ENCODE data around the gene PKDCC. TPM values are rescaled to one million over a fixed set of nuclear protein-coding genes. Genes with fewer than 3 reads are reported as not detected.

PKDCC gene
- total RNA-seq, 2 donors from 2014 or later, result 85.3 to 105 TPM

GRCh38 chr2:42053791-42054701, 6.2 kb downstream of the PKDCC start:
- no peak for TF ChIP-seq CTCF (conservative IDR thresholded peaks at IDR 0.05)
- Histone ChIP-seq H3K36me3 (ENCODE audit: control insufficient read depth, insufficient read depth, low read length) (peaks cover 56% of the 10 kb centered on the region), H3K4me1 (ENCODE audit: control insufficient read depth, insufficient read depth, low read length) (peaks cover 9% of the 10 kb centered on the region), H3K9me3 (ENCODE audit: control insufficient read depth, low read length) (no peaks in the 10 kb centered on the region), H3K27ac (ENCODE audit: low read depth, low read length) (peak overlapping the region; percentile 29), H3K9ac (ENCODE audit: extremely low read depth, low read length, poor library complexity, severe bottlenecking) (no peak overlapping the region), H3K27me3 (ENCODE audit: control insufficient read depth, insufficient read depth, low read length, poor library complexity, severe bottlenecking) (no peaks in the 10 kb centered on the region), H3K4me3 (ENCODE audit: low read length) (no peak overlapping the region)
- H3K4me1 Mint-ChIP-seq, result peaks cover 60% of the 10 kb centered on the region
- peaks cover 57% of the 10 kb centered on the region for H3K36me3 Mint-ChIP-seq (ENCODE audit: low read depth)
- H3K9me3 Mint-ChIP-seq, result no peaks in the 10 kb centered on the region
- no peak for DNase-seq
- peaks cover 3% of the 10 kb centered on the region for H3K27me3 Mint-ChIP-seq (ENCODE audit: insufficient read depth)
- H3K27ac Mint-ChIP-seq, result peak overlapping the region; percentile 26
- WGBS, 2 experiments (ENCODE audit: insufficient coverage in 1 of 2, insufficient read length in 1 of 2), result 91 to 93% methylated on average over 16 to 24 of the region's 24 CpGs
- no peak overlapping the region for H3K4me3 Mint-ChIP-seq

GRCh38 chr2:42054714-42055430, 7.1 kb downstream of the PKDCC start:
- Histone ChIP-seq H3K36me3 (ENCODE audit: control insufficient read depth, insufficient read depth, low read length) (peaks cover 63% of the 10 kb centered on the region), H3K27me3 (ENCODE audit: control insufficient read depth, insufficient read depth, low read length, poor library complexity, severe bottlenecking) (no peaks in the 10 kb centered on the region), H3K4me1 (ENCODE audit: control insufficient read depth, insufficient read depth, low read length) (peaks cover 9% of the 10 kb centered on the region), H3K4me3 (ENCODE audit: low read length) (no peak overlapping the region), H3K27ac (ENCODE audit: low read depth, low read length) (no peak overlapping the region), H3K9me3 (ENCODE audit: control insufficient read depth, low read length) (no peaks in the 10 kb centered on the region), H3K9ac (ENCODE audit: extremely low read depth, low read length, poor library complexity, severe bottlenecking) (no peak overlapping the region)
- WGBS, 2 experiments (ENCODE audit: insufficient coverage in 1 of 2, insufficient read length in 1 of 2), result 91 to 94% methylated on average over 9 to 19 of the region's 19 CpGs
- no peaks in the 10 kb centered on the region for H3K9me3 Mint-ChIP-seq
- H3K27me3 Mint-ChIP-seq (ENCODE audit: insufficient read depth), result peaks cover 2% of the 10 kb centered on the region
- peaks cover 63% of the 10 kb centered on the region for H3K36me3 Mint-ChIP-seq (ENCODE audit: low read depth)
- DNase-seq, result peak; percentile 91
- H3K4me1 Mint-ChIP-seq, result peaks cover 59% of the 10 kb centered on the region
- peak; percentile 72 for TF ChIP-seq CTCF (conservative IDR thresholded peaks at IDR 0.05)
- H3K4me3 Mint-ChIP-seq, result no peak overlapping the region
- no peak overlapping the region for H3K27ac Mint-ChIP-seq

GRCh38 chr2:42055573-42056514, 8.0 kb downstream of the PKDCC start:
- Mint-ChIP-seq H3K4me1 (peaks cover 59% of the 10 kb centered on the region), H3K4me3 (no peak overlapping the region), H3K27ac (no peak overlapping the region), H3K27me3 (ENCODE audit: insufficient read depth) (peaks cover 3% of the 10 kb centered on the region), H3K36me3 (ENCODE audit: low read depth) (peaks cover 63% of the 10 kb centered on the region), H3K9me3 (no peaks in the 10 kb centered on the region)
- H3K27me3 ChIP-seq (ENCODE audit: control insufficient read depth, insufficient read depth, low read length, poor library complexity, severe bottlenecking), result no peaks in the 10 kb centered on the region
- 85% methylated on average over 4 of the region's 4 CpGs; no CpG with 5 or more reads in 1 of the 2 experiments for WGBS, 2 experiments (ENCODE audit: insufficient coverage in 1 of 2, insufficient read length in 1 of 2)
- H3K27ac ChIP-seq (ENCODE audit: low read depth, low read length), result no peak overlapping the region
- H3K4me3 ChIP-seq (ENCODE audit: low read length), result no peak overlapping the region
- no peak for DNase-seq
- peaks cover 63% of the 10 kb centered on the region for H3K36me3 ChIP-seq (ENCODE audit: control insufficient read depth, insufficient read depth, low read length)
- TF ChIP-seq CTCF (conservative IDR thresholded peaks at IDR 0.05), result no peak
- no peak overlapping the region for H3K9ac ChIP-seq (ENCODE audit: extremely low read depth, low read length, poor library complexity, severe bottlenecking)
- peaks cover 1% of the 10 kb centered on the region for H3K4me1 ChIP-seq (ENCODE audit: control insufficient read depth, insufficient read depth, low read length)
- no peaks in the 10 kb centered on the region for H3K9me3 ChIP-seq (ENCODE audit: control insufficient read depth, low read length)

Measured in endodermal cell (in vitro differentiated cells).